Esophagus squamous epithelium (tissue), 5 donors: ENCODE results near the gene EFNA4. TPM values are rescaled to one million over a fixed set of nuclear protein-coding genes. Genes with fewer than 3 reads are reported as not detected.
A peak's percentile ranks its signal among the peaks of the same experiment; 100 is the strongest.

Experiments
- DNase-seq: peaks from one replicate; lab custom pipeline; 2025; lab: John Stamatoyannopoulos, UW
- H3K27ac ChIP-seq, 4 donors: fragments of 200-600 bp; sonication (generic); one replicate each; pipeline ENCODE4 v1.5.1; 2016 to 2019; ENCODE audit warnings: mild to moderate bottlenecking in 1 of 4
- H3K27me3 ChIP-seq, 4 donors: fragments of 200-600 bp; sonication (generic); 1 replicate in 3 of 4; 2 replicates in 1 of 4; pipeline versions ENCODE4 v1.5.1 to v1.6.0; 2017 to 2021; ENCODE audit warnings: antibody characterized with exemption in 1 of 4
- H3K36me3 ChIP-seq, 3 donors: fragments of 200-600 bp; sonication (generic); one replicate each; pipeline ENCODE4 v1.5.1; 2016 to 2019
- H3K4me1 ChIP-seq, 3 donors: fragments of 200-600 bp; sonication (generic); one replicate each; pipeline ENCODE4 v1.5.1; 2017 to 2019
- H3K4me3 ChIP-seq, 4 donors: fragments of 200-600 bp; sonication (generic); 1 replicate in 3 of 4; 2 replicates in 1 of 4; pipeline ENCODE4 v1.5.1; 2016 to 2019; ENCODE audit warnings: mild to moderate bottlenecking in 2 of 4, moderate library complexity in 1 of 4
- H3K9me3 ChIP-seq, 3 donors: fragments of 200-600 bp; sonication (generic); one replicate each; pipeline ENCODE4 v1.5.1; 2016 to 2019
- POLR2A ChIP-seq, 4 donors: fragments of 450-650 bp; IDR thresholded peaks; one replicate each; pipeline ENCODE4 v1.6.1; 2017; ENCODE audit warnings: antibody characterized with exemption in 4 of 4, mild to moderate bottlenecking in 4 of 4, moderate library complexity in 3 of 4
- WGBS, 2 donors: methylation state at CpG; one replicate each; pipeline ENCODE4 v1.1.5; 2018; 5-methylcytosine and 5-hydroxymethylcytosine counted together
- intact Hi-C: fragments of 100-400 bp; cut with DNase I; formaldehyde crosslinking; loops from one replicate; pipeline ENCODE4 v1.15.0; 2022
- total RNA-seq, 4 donors: library from RNA; depleted of rRNA; stranded (reverse); fragments of >200 nt; gene quantifications; one replicate each; pipeline ENCODE4 v1.1.0, GENCODE V29; 2016
- TF ChIP-seq, protein P1 (sequence below), 6 experiments: fragments of 450-650 bp in 4 of 6; fragments of 200-600 bp in 2 of 6; sonication (generic) in 2 of 6; IDR thresholded peaks; one replicate each; pipeline ENCODE4 v1.5.1; 2016 to 2019; ENCODE audit warnings: antibody characterized with exemption in 6 of 6, mild to moderate bottlenecking in 4 of 6, moderate library complexity in 4 of 6
- donor health status: DM: yes; HTN: yes; CAD: no.

Gene EFNA4
- total RNA-seq, 4 donors from 2014 or later = 8.1 to 22.9 (median 12.2) TPM

DNA sequence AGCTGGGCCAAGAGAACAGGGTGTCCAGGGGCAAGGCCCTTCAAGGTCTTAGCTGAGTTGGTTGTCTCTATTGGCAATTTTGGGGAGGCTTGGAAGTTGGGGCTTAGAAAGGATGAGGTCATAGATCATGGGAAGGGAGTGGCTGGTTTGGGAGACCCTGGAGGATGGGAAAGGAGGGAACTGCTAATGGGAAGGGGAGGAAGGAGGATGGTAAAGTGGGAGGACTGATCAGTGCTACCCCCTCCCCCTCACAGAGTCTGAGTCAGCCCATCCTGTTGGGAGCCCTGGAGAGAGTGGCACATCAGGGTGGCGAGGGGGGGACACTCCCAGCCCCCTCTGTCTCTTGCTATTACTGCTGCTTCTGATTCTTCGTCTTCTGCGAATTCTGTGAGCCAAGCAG, 5.1 kb downstream of the EFNA4 start:
- Histone ChIP-seq H3K9me3 (no peaks in the 10 kb centered on the region), H3K4me1 (peaks cover 25 to 63% (median 29%) of the 10 kb centered on the region in 3 donors), H3K27me3 (no peaks in the 10 kb centered on the region), H3K27ac (no peak overlapping the region), H3K36me3 (peaks cover 0 to 33% (median 0%) of the 10 kb centered on the region in 3 donors), H3K4me3 (no peak overlapping the region)
- no peak for TF ChIP-seq POLR2A (IDR thresholded peaks at IDR 0.05)
- TF ChIP-seq, protein P1, sequence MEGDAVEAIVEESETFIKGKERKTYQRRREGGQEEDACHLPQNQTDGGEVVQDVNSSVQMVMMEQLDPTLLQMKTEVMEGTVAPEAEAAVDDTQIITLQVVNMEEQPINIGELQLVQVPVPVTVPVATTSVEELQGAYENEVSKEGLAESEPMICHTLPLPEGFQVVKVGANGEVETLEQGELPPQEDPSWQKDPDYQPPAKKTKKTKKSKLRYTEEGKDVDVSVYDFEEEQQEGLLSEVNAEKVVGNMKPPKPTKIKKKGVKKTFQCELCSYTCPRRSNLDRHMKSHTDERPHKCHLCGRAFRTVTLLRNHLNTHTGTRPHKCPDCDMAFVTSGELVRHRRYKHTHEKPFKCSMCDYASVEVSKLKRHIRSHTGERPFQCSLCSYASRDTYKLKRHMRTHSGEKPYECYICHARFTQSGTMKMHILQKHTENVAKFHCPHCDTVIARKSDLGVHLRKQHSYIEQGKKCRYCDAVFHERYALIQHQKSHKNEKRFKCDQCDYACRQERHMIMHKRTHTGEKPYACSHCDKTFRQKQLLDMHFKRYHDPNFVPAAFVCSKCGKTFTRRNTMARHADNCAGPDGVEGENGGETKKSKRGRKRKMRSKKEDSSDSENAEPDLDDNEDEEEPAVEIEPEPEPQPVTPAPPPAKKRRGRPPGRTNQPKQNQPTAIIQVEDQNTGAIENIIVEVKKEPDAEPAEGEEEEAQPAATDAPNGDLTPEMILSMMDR (IDR thresholded peaks at IDR 0.05) = no peak
- WGBS, 2 donors = no CpG with 5 or more reads among the region's 3 CpGs
- DNase-seq = no peak
- intact Hi-C loops = loop anchor here (10.0 kb wide), 1 partner anchor 104 kb away; the partner anchor contains the start of gene PYGO2

GRCh38 chr1:155069551-155070157, 6.1 kb downstream of the EFNA4 start:
- 47 to 100% methylated on average over 1 to 4 of the region's 7 CpGs for WGBS, 2 donors
- TF ChIP-seq, protein P1 (IDR thresholded peaks at IDR 0.05) = no peak
- TF ChIP-seq POLR2A (IDR thresholded peaks at IDR 0.05) = no peak
- peak overlapping the region in 3 of 4 donors; percentile 81 to 89 (median 85) for H3K27ac ChIP-seq
- peaks cover 0 to 33% (median 0%) of the 10 kb centered on the region in 3 donors for H3K36me3 ChIP-seq
- no peak overlapping the region for H3K4me3 ChIP-seq
- intact Hi-C loops = loop anchor here (10.0 kb wide), 1 partner anchor 105 kb away; the partner anchor contains the start of gene PYGO2
- peaks cover 23 to 61% (median 24%) of the 10 kb centered on the region in 3 donors for H3K4me1 ChIP-seq
- no peak for DNase-seq
- no peaks in the 10 kb centered on the region for H3K27me3 ChIP-seq
- H3K9me3 ChIP-seq = no peaks in the 10 kb centered on the region

- Histone ChIP-seq H3K27me3 (no peaks in the 10 kb centered on the region), H3K4me3 (peak overlapping the region in 3 of 4 donors; percentile 42 to 66 (median 47)), H3K4me1 (peaks cover 18 to 56% (median 21%) of the 10 kb centered on the region in 3 donors), H3K36me3 (peaks cover 0 to 33% (median 0%) of the 10 kb centered on the region in 3 donors), H3K27ac (peak overlapping the region in 3 of 4 donors; percentile 81 to 89 (median 85)), H3K9me3 (no peaks in the 10 kb centered on the region)
- intact Hi-C loops = no loop called here
- no peak for DNase-seq
- TF ChIP-seq, protein P1 (IDR thresholded peaks at IDR 0.05) = no peak
- TF ChIP-seq POLR2A (IDR thresholded peaks at IDR 0.05) = no peak
- 0 to 40% methylated on average over 1 of the region's 28 CpGs for WGBS, 2 donors
These were observed 6.7 kb downstream of the EFNA4 start for GRCh38 chr1:155070158-155070621.

- no peaks in the 10 kb centered on the region for H3K27me3 ChIP-seq
- DNase-seq = peak; percentile 55
- intact Hi-C loops = no loop called here
- peaks cover 0 to 31% (median 0%) of the 10 kb centered on the region in 3 donors for H3K36me3 ChIP-seq
- H3K4me1 ChIP-seq = peaks cover 18 to 55% (median 21%) of the 10 kb centered on the region in 3 donors
- peak overlapping the region; percentile 81 to 89 (median 84) for H3K27ac ChIP-seq
- H3K4me3 ChIP-seq = peak overlapping the region; percentile 29 to 66 (median 44)
- 13 to 26% methylated on average over 9 to 12 of the region's 61 CpGs for WGBS, 2 donors
- TF ChIP-seq, protein P1 (IDR thresholded peaks at IDR 0.05) = peak in 5 of 6 experiments; percentile 39 to 60 (median 45)
- TF ChIP-seq POLR2A (IDR thresholded peaks at IDR 0.05) = peak in 1 of 4 donors; percentile 31
- H3K9me3 ChIP-seq = no peaks in the 10 kb centered on the region
These were observed 7.4 kb downstream of the EFNA4 start for GRCh38 chr1:155070721-155071569.
